OCI-LY3 (cell line): ENCODE results near the gene ANAPC4.

Experiments used
- EZH2phosphoT487 ChIP-seq: fragments of 200-600 bp; shearing (Covaris generic); IDR thresholded peaks from 2 replicates; pipeline ENCODE4 v1.6.1; 2018; ENCODE audit warnings: antibody characterized with exemption, mixed run types, low read depth
- TF ChIP-seq, protein P1 (sequence below): fragments of 200-600, 300-600 bp; sonication (generic); IDR thresholded peaks from 2 replicates; pipeline ENCODE4 v1.5.1; 2014; ENCODE audit warnings: antibody characterized with exemption, low read length, low read depth

DNA sequence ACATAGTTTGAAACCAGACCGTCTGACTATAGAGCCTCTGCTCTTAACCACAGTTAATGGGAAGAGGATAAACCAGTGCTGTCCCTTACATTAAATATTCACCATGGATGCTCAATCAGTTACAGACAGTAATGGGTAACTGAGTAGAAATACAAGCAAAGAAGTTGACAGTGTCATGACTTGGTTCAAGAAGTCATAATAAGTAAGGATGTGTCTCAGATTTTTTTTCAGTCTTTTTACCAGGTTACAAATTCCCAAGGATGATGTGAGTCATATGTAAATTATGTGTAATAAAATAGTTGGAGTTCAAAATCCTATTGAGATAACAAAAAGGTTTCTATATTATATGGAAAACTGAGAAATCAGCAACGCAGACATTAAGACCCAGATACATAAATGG lies 33.4 kb upstream of the ANAPC4 start:
- TF ChIP-seq, protein P1, sequence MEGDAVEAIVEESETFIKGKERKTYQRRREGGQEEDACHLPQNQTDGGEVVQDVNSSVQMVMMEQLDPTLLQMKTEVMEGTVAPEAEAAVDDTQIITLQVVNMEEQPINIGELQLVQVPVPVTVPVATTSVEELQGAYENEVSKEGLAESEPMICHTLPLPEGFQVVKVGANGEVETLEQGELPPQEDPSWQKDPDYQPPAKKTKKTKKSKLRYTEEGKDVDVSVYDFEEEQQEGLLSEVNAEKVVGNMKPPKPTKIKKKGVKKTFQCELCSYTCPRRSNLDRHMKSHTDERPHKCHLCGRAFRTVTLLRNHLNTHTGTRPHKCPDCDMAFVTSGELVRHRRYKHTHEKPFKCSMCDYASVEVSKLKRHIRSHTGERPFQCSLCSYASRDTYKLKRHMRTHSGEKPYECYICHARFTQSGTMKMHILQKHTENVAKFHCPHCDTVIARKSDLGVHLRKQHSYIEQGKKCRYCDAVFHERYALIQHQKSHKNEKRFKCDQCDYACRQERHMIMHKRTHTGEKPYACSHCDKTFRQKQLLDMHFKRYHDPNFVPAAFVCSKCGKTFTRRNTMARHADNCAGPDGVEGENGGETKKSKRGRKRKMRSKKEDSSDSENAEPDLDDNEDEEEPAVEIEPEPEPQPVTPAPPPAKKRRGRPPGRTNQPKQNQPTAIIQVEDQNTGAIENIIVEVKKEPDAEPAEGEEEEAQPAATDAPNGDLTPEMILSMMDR = no peak
- no peak for TF ChIP-seq EZH2phosphoT487
